Stimulated activated naive CD8-positive, alpha-beta T cell treated with anti-CD3 and anti-CD28 coated beads, Interleukin-15, Interleukin-2, amounts not matched to agents 100 ng/mL and 50 ng/mL, for 24 hours (primary cell): ENCODE results near the gene KLHL41.

Experiments used
- H3K27ac Mint-ChIP-seq: one replicate; pipeline ENCODE4 v1.8.0; 2021; ENCODE audit warnings: mild to moderate bottlenecking, mixed read lengths
- H3K27me3 Mint-ChIP-seq: one replicate; pipeline ENCODE4 v1.8.0; 2021; ENCODE audit warnings: mixed read lengths
- H3K36me3 Mint-ChIP-seq: one replicate; pipeline ENCODE4 v1.8.0; 2021; ENCODE audit warnings: low read depth, mixed read lengths
- H3K4me1 Mint-ChIP-seq: one replicate; pipeline ENCODE4 v1.8.0; 2021; ENCODE audit warnings: low read depth, mixed read lengths
- H3K4me3 Mint-ChIP-seq: one replicate; pipeline ENCODE4 v1.8.0; 2021; ENCODE audit warnings: mild to moderate bottlenecking, mixed read lengths
- H3K9me3 Mint-ChIP-seq: one replicate; pipeline ENCODE4 v1.8.0; 2021; ENCODE audit warnings: mixed read lengths

Gene KLHL41

DNA sequence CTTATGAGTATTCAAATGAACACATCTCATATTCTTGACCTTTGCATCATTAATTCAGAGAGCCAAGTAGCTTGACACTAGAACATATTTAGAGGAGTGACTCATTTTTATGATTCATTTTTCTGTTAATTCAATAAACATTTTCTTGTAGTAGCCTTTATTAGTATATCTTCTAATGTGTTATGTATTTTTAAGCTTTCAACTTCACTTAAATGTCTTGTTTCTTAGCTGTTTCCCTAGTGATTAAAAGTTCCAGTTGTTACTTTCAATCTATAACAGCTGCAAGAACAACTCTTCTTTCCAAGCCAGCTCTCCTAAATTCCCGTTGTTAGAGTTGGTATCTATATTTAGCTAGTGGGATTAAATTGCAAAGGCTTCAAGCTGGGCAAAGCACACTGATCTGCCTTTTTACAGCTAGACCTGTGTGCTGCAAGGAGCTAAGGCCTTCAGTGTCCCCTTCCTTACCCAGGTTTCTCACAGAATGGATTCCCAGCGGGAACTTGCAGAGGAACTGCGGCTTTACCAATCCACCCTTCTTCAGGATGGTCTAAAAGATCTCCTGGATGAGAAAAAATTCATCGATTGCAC, at the start of gene KLHL41:
Gene KLHL41, plus strand, starts transcription at position 405 of the 588 bp plus-strand sequence. Its CDS starts 77 bp downstream, at position 482.
- H3K4me3 Mint-ChIP-seq: no peak within 1 kb of the TSS
- no peak within 1 kb of the TSS for H3K27ac Mint-ChIP-seq
- peaks cover 8% of the 10 kb centered on the region for H3K4me1 Mint-ChIP-seq
- peaks cover under 1% of the 10 kb centered on the region for H3K36me3 Mint-ChIP-seq
- no peaks in the 10 kb centered on the region for H3K9me3 Mint-ChIP-seq
- H3K27me3 Mint-ChIP-seq: no peaks in the 10 kb centered on the region

DNA sequence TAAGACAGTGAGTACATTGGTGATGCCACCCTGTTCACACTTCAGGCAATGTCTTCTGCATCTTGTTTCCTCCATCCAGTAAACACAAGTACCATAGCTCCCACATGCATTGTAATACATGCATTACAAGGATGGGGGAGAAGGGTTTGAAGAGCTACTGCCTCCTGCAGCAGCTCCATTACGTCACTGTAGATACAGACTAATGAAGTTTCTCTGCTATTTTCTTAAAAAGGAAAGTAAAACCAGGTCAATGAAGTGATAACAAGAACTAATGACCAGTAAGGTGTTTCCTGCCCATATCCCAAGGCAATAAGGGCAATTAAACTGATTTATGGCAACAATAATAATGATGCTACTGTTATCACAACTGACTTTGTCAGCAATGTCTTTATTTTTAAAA, 48.4 kb upstream of the KLHL41 start:
- H3K9me3 Mint-ChIP-seq: no peaks in the 10 kb centered on the region
- no peak overlapping the region for H3K27ac Mint-ChIP-seq

DNA sequence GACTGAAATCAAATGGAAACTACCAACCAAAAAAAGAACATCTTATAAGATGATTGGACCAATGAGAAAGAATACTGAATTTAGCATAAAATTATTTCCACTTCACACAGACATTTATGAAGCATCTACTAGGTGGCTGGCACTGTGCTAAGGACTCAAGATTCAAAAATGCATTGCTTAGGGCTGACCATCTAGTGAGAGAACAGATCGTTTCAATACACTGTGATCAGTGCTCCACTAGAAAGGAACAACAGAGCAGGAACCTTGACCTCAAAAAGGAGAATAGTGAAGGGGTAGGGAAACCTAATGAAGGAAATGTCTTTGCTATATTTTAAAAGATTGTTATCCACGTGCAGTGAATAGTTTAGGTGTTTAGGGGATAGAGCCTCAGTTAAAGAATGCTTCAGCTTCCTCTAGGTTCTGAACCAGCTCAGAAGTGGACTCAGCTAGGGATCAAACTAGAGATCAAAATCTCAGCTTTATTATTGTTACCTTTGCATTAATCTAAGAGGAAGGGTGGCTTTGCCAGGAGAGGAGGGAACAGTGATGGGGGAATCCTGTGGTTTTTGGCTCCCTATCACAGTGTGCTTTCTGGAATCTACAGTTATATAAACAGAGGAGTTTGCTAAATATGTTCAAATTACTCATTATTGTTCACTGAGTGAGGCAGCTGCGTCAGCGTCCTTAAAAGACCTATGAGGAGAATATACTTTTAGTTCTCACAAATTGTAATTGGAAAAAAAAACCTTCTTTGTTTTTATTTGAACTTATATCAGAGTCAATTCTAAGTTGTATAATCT, 46.4 kb upstream of the KLHL41 start:
- Mint-ChIP-seq H3K4me3 (no peak overlapping the region), H3K27ac (no peak overlapping the region), H3K9me3 (no peaks in the 10 kb centered on the region), H3K27me3 (no peaks in the 10 kb centered on the region), H3K4me1 (no peaks in the 10 kb centered on the region), H3K36me3 (no peaks in the 10 kb centered on the region)

More for the DNA sequence above, 48.4 kb upstream of the KLHL41 start:
- Mint-ChIP-seq H3K27me3 (no peaks in the 10 kb centered on the region), H3K36me3 (no peaks in the 10 kb centered on the region), H3K4me3 (no peak overlapping the region), H3K4me1 (no peaks in the 10 kb centered on the region)

DNA sequence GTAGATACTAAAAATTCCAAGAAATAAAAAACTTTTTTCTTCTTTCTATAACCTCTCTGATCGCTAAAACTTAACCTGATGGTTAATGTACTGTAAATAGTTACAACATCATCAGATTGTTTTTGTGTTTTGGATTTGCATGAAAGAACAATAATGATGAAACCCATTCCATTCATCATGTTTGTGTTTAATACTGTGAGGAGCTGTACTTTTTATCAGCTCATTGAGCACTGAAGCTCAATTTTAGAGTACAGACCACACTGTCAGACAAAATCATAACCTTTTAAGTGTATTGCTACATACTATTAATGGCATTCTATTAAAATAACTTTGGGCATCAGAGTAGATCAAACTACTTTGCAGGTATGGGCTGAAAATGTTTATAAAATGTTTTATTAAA, 45.0 kb upstream of the KLHL41 start:
- Mint-ChIP-seq H3K36me3 (no peaks in the 10 kb centered on the region), H3K4me1 (no peaks in the 10 kb centered on the region), H3K9me3 (no peaks in the 10 kb centered on the region), H3K27me3 (no peaks in the 10 kb centered on the region), H3K4me3 (no peak overlapping the region), H3K27ac (no peak overlapping the region)

DNA sequence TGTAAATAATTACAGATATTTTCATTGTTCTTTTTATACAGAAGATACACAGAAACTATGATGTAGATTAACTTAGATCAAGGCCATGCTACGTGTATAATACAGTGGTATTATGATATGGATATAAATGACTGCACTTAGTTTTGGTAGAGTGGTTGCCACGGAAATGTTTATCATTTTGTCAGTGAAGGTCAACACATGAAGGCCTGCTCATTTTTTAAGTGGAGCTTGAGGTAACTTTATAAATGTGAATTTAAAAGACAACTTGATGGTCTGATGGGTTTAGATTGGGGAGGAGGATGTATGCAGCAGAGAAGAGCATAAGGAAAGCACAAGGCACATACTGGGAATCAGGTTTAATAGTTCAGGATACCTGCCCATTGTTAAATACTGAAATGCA, 44.6 kb upstream of the KLHL41 start:
- Mint-ChIP-seq H3K4me3 (no peak overlapping the region), H3K4me1 (no peaks in the 10 kb centered on the region), H3K27me3 (no peaks in the 10 kb centered on the region), H3K36me3 (no peaks in the 10 kb centered on the region), H3K9me3 (no peaks in the 10 kb centered on the region), H3K27ac (peak overlapping the region; percentile 10)

DNA sequence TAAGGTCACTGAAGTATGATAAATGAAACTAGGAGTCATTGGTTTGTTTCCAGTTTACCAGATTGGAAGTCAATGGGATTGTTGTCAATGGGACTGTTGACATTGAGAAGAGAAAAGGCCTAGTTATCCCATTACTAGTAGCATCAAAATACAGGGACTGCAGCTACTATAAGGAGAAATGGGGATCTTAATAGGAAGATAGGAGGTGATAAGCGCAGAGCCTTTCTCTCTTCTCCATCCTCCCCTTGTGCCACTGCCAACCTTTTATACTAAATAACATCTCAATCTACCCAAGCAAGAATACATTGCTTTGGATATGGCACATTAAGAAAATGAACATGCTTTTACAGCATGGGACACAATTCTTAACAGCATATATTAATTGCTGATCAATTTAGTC, 40.7 kb upstream of the KLHL41 start:
- Mint-ChIP-seq H3K27ac (no peak overlapping the region), H3K4me1 (no peaks in the 10 kb centered on the region)

DNA sequence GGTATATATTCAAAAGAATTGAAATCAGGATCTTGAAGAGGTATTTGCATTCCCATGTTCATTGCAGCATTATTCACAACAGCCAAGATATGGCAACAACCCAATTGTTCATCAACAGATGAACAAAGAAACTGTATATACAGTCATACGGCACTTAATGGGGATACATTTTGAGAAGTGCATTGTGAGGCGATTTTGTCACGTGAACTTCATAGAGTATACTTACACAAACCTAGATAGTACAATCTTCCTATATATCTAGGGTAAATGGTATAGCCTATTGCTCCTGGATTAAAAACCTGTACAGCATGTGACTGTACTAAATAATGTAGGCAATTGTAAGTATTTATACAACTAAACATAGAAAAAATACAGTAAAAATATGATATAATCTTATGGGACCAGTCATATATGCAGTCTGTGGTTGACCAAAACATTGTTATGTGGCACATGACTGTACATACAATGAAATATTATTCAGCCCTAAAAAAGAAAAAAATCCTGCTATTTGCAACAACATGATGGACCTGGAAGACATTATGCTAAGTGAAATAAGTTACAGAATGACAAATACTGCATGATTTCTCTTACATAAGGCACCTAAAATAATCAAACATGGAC, 39.4 kb upstream of the KLHL41 start:
- Mint-ChIP-seq H3K36me3 (no peaks in the 10 kb centered on the region), H3K27ac (no peak overlapping the region), H3K9me3 (no peaks in the 10 kb centered on the region), H3K27me3 (no peaks in the 10 kb centered on the region), H3K4me1 (no peaks in the 10 kb centered on the region), H3K4me3 (no peak overlapping the region)

More for the DNA sequence above, 40.7 kb upstream of the KLHL41 start:
- Mint-ChIP-seq H3K27me3 (no peaks in the 10 kb centered on the region), H3K9me3 (no peaks in the 10 kb centered on the region), H3K4me3 (no peak overlapping the region), H3K36me3 (no peaks in the 10 kb centered on the region)

DNA sequence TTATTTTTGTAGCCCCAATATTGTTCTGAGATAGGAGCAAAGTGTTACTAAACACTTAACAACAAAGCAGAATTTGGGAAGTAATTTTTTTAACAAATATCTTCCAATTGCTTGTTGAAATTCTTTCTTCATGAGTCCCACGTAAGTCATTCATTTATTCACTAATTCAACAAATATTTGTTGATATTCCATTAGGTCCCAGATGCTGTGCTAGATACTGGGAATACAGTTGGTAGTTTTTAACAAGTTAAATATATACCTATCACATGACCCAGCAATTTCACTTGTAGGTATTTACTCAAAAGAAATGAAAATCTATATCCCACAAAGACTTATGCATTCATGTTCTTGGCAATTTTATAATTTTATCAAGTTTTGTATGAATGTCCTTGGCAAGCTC, 37.3 kb upstream of the KLHL41 start:
- H3K4me3 Mint-ChIP-seq: no peak overlapping the region
- no peak overlapping the region for H3K27ac Mint-ChIP-seq
- no peaks in the 10 kb centered on the region for H3K36me3 Mint-ChIP-seq
- no peaks in the 10 kb centered on the region for H3K27me3 Mint-ChIP-seq
- H3K4me1 Mint-ChIP-seq: no peaks in the 10 kb centered on the region
- no peaks in the 10 kb centered on the region for H3K9me3 Mint-ChIP-seq

DNA sequence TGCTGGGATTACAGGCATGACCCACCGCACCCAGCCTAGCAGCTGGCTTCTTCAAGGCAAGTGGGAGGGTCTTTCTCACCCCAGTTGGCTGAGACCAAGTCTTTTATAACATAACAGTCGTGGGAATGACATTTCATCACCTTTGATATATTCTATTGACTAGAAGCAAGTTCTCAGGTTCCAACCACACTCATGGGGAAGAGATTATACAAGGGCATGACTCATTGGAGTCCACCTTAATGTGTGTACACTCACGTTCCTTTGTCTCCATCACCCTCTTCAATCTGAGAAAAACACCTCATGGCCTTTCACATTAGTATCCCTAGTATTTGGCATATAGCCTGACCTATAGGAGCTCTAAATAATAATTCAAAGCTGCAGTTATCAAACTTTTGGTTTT, 33.0 kb upstream of the KLHL41 start:
- Mint-ChIP-seq H3K27ac (no peak overlapping the region), H3K9me3 (no peaks in the 10 kb centered on the region), H3K4me1 (peaks cover 19% of the 10 kb centered on the region), H3K4me3 (no peak overlapping the region), H3K36me3 (no peaks in the 10 kb centered on the region), H3K27me3 (no peaks in the 10 kb centered on the region)

DNA sequence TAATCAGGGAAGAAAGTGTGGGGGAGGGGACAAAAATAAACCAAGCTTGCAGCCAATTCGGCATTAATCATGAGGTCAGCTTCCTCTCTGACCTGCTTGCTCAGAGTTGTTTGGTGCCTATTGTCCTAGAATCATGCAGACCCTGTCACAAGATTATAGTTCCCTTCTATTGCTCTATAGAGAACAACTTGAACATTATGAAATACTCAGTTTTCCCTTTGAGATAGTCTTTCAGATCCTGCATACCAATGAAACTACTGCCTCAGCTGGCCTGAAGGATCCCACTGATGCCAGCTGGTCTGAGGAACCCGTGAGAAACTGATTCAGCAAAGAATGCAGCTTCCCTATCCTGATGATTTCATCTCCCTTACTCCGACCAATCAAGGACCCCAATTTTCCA, 31.2 kb upstream of the KLHL41 start:
- peaks cover 19% of the 10 kb centered on the region for H3K4me1 Mint-ChIP-seq
- no peaks in the 10 kb centered on the region for H3K27me3 Mint-ChIP-seq
- H3K36me3 Mint-ChIP-seq: peaks cover under 1% of the 10 kb centered on the region
- H3K4me3 Mint-ChIP-seq: peak overlapping the region; percentile 24
- no peaks in the 10 kb centered on the region for H3K9me3 Mint-ChIP-seq
- no peak overlapping the region for H3K27ac Mint-ChIP-seq

DNA sequence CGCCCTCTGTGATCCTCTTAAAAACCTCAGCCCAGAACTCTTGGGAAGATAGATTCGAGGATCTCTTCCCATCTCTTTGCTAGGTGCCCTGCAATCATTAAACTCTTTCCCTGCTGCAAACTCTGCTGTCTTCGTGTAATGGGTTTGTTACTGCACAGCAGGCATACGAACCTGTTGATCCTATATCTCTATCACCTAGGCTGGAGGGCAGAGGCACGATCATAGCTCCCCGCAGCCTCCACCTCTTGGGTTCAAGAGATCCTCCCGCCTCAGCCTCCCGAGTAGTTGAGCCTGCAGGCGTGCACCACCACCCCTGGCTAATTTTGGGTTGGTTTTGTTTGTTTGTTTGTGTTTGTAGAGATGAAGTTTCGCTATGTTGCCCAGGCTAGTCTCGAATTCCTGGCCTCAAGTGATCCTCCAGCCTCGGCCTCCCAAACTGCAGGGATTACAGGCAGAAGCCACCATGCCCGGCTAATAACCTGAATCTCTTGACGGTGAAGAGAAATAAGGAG, 30.7 kb upstream of the KLHL41 start:
- Mint-ChIP-seq H3K27ac (peak overlapping the region; percentile 2), H3K4me1 (peaks cover 19% of the 10 kb centered on the region), H3K4me3 (peak overlapping the region; percentile 90), H3K27me3 (no peaks in the 10 kb centered on the region), H3K36me3 (peaks cover 5% of the 10 kb centered on the region), H3K9me3 (no peaks in the 10 kb centered on the region)

DNA sequence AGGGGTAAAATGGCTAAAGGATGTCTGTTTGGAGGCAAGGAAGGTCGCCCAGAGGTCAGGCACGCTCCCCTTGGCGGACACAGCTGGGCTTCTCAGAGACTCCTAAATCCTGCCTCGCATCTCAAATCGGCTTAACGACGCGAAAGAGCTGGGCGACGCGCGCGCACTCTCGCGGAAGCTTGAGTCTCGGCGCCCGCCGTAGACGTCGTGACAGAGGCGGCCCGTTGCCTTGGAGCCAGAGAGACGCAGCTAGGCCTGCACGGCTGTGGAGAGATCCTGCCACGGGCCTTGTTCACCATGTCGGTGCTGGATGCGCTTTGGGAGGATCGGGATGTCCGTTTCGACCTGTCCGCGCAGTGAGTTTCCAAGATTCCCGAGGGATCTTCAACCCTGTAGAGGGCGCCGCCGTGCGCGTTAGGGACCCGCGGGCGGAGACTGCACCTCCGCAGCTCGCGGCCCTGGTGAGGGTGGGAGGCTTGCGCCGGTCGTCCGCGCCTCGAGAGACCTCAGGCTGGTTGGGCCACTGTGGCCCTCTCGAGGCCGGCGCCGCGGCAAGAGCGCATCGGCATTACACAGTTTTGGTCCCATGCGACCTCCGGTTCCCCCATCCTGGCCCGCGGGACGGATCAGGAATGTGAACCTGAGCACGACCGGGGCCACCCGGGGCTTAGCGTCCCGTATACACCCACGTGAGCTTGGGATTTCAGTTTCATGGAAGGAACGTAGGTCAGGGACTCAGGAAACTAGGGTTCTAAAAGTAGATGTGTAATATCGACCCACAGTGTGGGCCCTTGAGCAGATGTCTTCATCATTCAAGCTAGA, 30.0 kb upstream of the KLHL41 start, which contains the start of gene BBS5:
Gene BBS5, plus strand, starts transcription at position 238 of the 822 bp plus-strand sequence. Its CDS starts 60 bp downstream, at position 298.
- Mint-ChIP-seq H3K36me3 (peaks cover 6% of the 10 kb centered on the region), H3K9me3 (no peaks in the 10 kb centered on the region), H3K4me1 (peaks cover 19% of the 10 kb centered on the region), H3K27me3 (no peaks in the 10 kb centered on the region), H3K4me3 (peak within 1 kb of the TSS; percentile 90), H3K27ac (peak within 1 kb of the TSS; percentile 2)

DNA sequence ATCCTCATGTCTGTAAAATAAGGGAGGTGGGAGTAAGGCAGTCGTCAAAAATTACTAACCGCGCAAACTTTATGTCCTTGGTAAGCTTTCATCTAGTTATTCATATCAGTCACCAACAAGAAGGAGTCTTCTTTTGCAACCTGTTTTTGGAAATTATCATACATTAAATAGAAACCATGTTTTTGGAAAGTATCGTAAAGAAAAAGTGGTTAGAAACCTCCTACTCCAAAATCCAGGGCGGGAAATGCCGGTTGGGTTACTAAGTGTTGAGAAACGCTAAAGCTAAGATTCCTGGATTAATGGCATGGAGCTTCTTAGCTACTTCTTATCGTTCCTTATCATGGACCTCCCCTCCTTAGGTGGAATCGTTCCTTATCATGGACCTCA, 29.4 kb upstream of the KLHL41 start:
- H3K27ac Mint-ChIP-seq: peak overlapping the region; percentile 2
- no peaks in the 10 kb centered on the region for H3K9me3 Mint-ChIP-seq
- peaks cover 6% of the 10 kb centered on the region for H3K36me3 Mint-ChIP-seq
- H3K4me3 Mint-ChIP-seq: peak overlapping the region; percentile 90
- H3K4me1 Mint-ChIP-seq: peaks cover 19% of the 10 kb centered on the region
- no peaks in the 10 kb centered on the region for H3K27me3 Mint-ChIP-seq

DNA sequence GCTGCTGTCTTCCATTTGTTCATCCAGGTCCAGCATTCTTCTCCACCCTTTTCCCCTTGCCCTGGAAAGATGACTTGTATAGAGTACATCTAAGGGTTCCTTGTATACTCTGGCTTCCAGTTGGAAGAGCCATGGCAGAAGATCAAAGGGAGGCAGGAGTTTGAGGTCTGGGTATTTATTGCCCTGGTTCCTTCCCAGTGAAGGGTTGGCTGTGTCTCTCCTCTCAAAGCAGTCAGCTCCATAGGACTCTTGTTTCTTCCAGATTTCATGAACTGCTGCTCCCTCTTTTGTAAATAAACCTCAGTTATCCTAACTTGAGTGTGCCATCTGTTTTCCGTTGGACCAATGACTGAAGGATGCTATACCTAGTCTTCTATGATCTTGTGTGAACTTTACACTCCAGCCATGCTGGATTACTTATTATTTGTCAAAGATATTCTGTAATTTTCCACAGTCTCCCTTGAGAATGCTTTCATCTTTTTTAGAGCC, 23.8 kb upstream of the KLHL41 start:
- Mint-ChIP-seq H3K4me1 (no peaks in the 10 kb centered on the region), H3K27me3 (no peaks in the 10 kb centered on the region), H3K4me3 (no peak overlapping the region), H3K27ac (peak overlapping the region; percentile 12), H3K9me3 (no peaks in the 10 kb centered on the region), H3K36me3 (peaks cover 17% of the 10 kb centered on the region)
